CD4-positive, alpha-beta T cell (primary cell): ENCODE results near the gene CYP4V2. TPM values are rescaled to one million over a fixed set of nuclear protein-coding genes. Genes with fewer than 3 reads are reported as not detected.

ENCODE experiments used
- ATAC-seq: fragments of 200-7000 bp; cut with Tn5 transposase; one replicate; pipeline ENCODE4 v1.10.0; 2022; ENCODE audit warnings: mild to moderate bottlenecking; ENCODE audit not compliant: poor library complexity
- CTCF ChIA-PET: fragments of 350-600 bp; sonication (Branson Sonifier 250); formaldehyde crosslinking; loops from one replicate; lab custom pipeline; 2021; ENCODE audit warnings: antibody characterized with exemption, inconsistent platforms; lab: Charles Lee
- POLR2A ChIA-PET: fragments of 350-600 bp; sonication (Branson Sonifier 250); formaldehyde crosslinking; loops from one replicate; lab custom pipeline; 2021; ENCODE audit warnings: antibody characterized with exemption, inconsistent platforms; lab: Charles Lee
- DNase-seq, 14 experiments: peaks; one replicate each; pipeline ENCODE4 v3.0.0-alpha.2; 2013 to 2020; ENCODE audit warnings: mixed read lengths in 2 of 14
- H3K27ac ChIP-seq, 2 donors: one replicate each; pipeline versions ENCODE4 v1.5.1 to v1.7.0; 2013; ENCODE audit warnings: low read length in 2 of 2, low read depth in 1 of 2, mild to moderate bottlenecking in 1 of 2
- H3K27me3 ChIP-seq, 2 experiments: 1 replicate in 1 of 2; 2 replicates in 1 of 2; pipeline versions ENCODE4 v1.6.1 to v1.7.0; 2013; ENCODE audit warnings: low read length in 2 of 2, control low read depth in 1 of 2, mild to moderate bottlenecking in 1 of 2, moderate library complexity in 1 of 2; ENCODE audit not compliant: insufficient read depth in 2 of 2, control insufficient read depth in 1 of 2
- H3K36me3 ChIP-seq: one replicate; pipeline ENCODE4 v1.6.1; 2013; ENCODE audit warnings: low read length, control low read depth; ENCODE audit not compliant: insufficient read depth
- H3K4me1 ChIP-seq: one replicate; pipeline ENCODE4 v1.6.1; 2013; ENCODE audit warnings: low read length, control low read depth; ENCODE audit not compliant: insufficient read depth
- H3K4me3 ChIP-seq: one replicate; pipeline ENCODE4 v1.5.1; 2013; ENCODE audit warnings: mild to moderate bottlenecking, low read length, moderate library complexity
- H3K9me3 ChIP-seq, 2 experiments: 1 replicate in 1 of 2; 2 replicates in 1 of 2; pipeline versions ENCODE4 v1.6.1 to v1.7.0; 2013; ENCODE audit warnings: low read length in 2 of 2, mild to moderate bottlenecking in 2 of 2, control low read depth in 1 of 2, moderate library complexity in 1 of 2; ENCODE audit not compliant: control insufficient read depth in 1 of 2, insufficient read depth in 1 of 2
- H3K27ac Mint-ChIP-seq: one replicate; pipeline ENCODE4 v1.8.0; 2020; ENCODE audit warnings: mixed read lengths
- H3K27me3 Mint-ChIP-seq: one replicate; pipeline ENCODE4 v1.8.0; 2021; ENCODE audit warnings: mixed read lengths
- H3K36me3 Mint-ChIP-seq: one replicate; pipeline ENCODE4 v1.8.0; 2021; ENCODE audit warnings: low read depth, mixed read lengths
- H3K4me1 Mint-ChIP-seq: one replicate; pipeline ENCODE4 v1.8.0; 2021; ENCODE audit warnings: low read depth, mixed read lengths
- H3K4me3 Mint-ChIP-seq: one replicate; pipeline ENCODE4 v1.8.0; 2020; ENCODE audit warnings: mild to moderate bottlenecking, mixed read lengths
- H3K9me3 Mint-ChIP-seq: one replicate; pipeline ENCODE4 v1.8.0; 2020; ENCODE audit warnings: mixed read lengths
- CTCF ChIP-seq: fragments of 200-600 bp; IDR thresholded peaks from one replicate; pipeline ENCODE4 v1.8.0; 2022; ENCODE audit warnings: antibody characterized with exemption, mild to moderate bottlenecking
- intact Hi-C, 2 experiments: fragments of 100-400 bp; cut with DNase I in 1 of 2; cut with micrococcal nuclease in 1 of 2; formaldehyde crosslinking; loops; one replicate each; pipeline versions ENCODE4 v1.15.1 to v1.9.0; 2023 to 2025; cut with DNase I, micrococcal nuclease
- total RNA-seq, 174 experiments: library from RNA in 2 of 174; stranded (reverse) in 2 of 174; gene quantifications; one replicate each; pipeline ENCODE4 v1.2.3 and lab custom pipeline; 2021 to 2026

The CYP4V2 gene
- total RNA-seq, 2 experiments from 2014 or later, result 12.7 to 12.8 TPM

GRCh38 chr4:186190581-186191199 is 677 bp upstream of the CYP4V2 start:
- ChIA-PET CTCF (interaction anchor here (1.0 to 6.4 kb wide), 2 partner anchors 11 to 13 kb away, joined by 3 to 32 read pairs; no protein-coding TSS in a partner anchor), POLR2A (interaction anchor here (0.7 to 4.9 kb wide), 12 partner anchors 11 to 1653 kb away, joined by 3 to 35 read pairs (median 8); partner anchors contain the start of genes ANKRD37, FAM149A, LRP2BP and TLR3)
- Histone ChIP-seq H3K9me3 (no peaks in the 10 kb centered on the region), H3K4me1 (peaks cover 24% of the 10 kb centered on the region), H3K36me3 (peaks cover 3% of the 10 kb centered on the region), H3K4me3 (peak overlapping the region; percentile 86), H3K27me3 (no peaks in the 10 kb centered on the region), H3K27ac (peak overlapping the region; percentile 83 to 88)
- TF ChIP-seq CTCF, result no peak
- Mint-ChIP-seq H3K4me3 (peak overlapping the region; percentile 96), H3K27ac (peak overlapping the region; percentile 97), H3K36me3 (peaks cover 45% of the 10 kb centered on the region), H3K27me3 (no peaks in the 10 kb centered on the region), H3K4me1 (peaks cover 55% of the 10 kb centered on the region), H3K9me3 (no peaks in the 10 kb centered on the region)
- intact Hi-C loops, result loop anchor here in 1 of 2 experiments (5.0 to 10.0 kb wide), 4 partner anchors 716 to 1653 kb away; partner anchors contain the start of genes ANKRD37, CCDC110, CFAP97 and LRP2BP
- DNase-seq (peak; percentile 26 to 80 (median 48)), ATAC-seq (peak; percentile 48)

DNA sequence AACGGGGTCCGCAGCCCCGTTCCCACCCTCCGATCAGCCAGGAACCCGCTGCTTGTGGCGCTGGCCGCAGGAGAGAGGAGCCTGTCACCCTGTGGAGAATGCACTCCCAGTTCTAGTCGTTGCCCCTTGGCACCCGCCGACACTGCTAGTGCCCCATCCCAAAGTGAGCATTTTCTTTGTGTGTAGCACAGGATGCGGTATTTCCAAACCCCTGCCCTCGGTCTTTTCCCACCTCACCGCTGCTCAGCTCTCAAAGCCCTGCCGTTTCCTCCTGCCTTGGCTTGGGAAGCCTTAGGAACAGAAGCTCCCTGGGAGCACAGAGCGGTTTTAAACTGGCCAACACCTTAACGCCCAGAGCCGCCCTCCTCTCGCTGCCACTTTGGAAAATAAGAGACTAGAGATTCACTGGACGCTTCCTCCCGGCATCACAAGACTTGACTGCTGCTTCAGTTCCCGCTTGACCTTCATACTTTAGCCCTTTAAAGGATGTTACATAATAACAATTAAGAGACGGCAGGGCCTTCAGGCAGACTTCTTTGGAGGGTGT is 772 bp downstream of the CYP4V2 start:
- Histone ChIP-seq H3K36me3 (peaks cover 6% of the 10 kb centered on the region), H3K27ac (peak overlapping the region; percentile 67 to 83), H3K4me1 (peaks cover 24% of the 10 kb centered on the region), H3K4me3 (peak overlapping the region; percentile 86), H3K9me3 (no peaks in the 10 kb centered on the region), H3K27me3 (no peaks in the 10 kb centered on the region)
- peak overlapping the region; percentile 96 for H3K4me3 Mint-ChIP-seq
- H3K4me1 Mint-ChIP-seq, result peaks cover 67% of the 10 kb centered on the region
- DNase-seq (peak in 7 of 14 experiments; percentile 4 to 61 (median 20)), ATAC-seq (peak; percentile 12)
- TF ChIP-seq CTCF, result no peak
- H3K27me3 Mint-ChIP-seq, result no peaks in the 10 kb centered on the region
- H3K27ac Mint-ChIP-seq, result peak overlapping the region; percentile 97
- intact Hi-C loops, result loop anchor here in 1 of 2 experiments (5.0 to 10.0 kb wide), 4 partner anchors 717 to 1655 kb away; partner anchors contain the start of genes ANKRD37, CCDC110, CFAP97 and LRP2BP
- POLR2A ChIA-PET, result interaction anchor here (0.7 to 4.9 kb wide), 9 partner anchors 10 to 1440 kb away, joined by 3 to 35 read pairs (median 11); partner anchors contain the start of genes ANKRD37, FAM149A, LRP2BP and TLR3
- no peaks in the 10 kb centered on the region for H3K9me3 Mint-ChIP-seq
- peaks cover 60% of the 10 kb centered on the region for H3K36me3 Mint-ChIP-seq
- CTCF ChIA-PET, result interaction anchor here (6.4 kb wide), 1 partner anchor 10 kb away, joined by 32 read pairs; no protein-coding TSS in a partner anchor

DNA sequence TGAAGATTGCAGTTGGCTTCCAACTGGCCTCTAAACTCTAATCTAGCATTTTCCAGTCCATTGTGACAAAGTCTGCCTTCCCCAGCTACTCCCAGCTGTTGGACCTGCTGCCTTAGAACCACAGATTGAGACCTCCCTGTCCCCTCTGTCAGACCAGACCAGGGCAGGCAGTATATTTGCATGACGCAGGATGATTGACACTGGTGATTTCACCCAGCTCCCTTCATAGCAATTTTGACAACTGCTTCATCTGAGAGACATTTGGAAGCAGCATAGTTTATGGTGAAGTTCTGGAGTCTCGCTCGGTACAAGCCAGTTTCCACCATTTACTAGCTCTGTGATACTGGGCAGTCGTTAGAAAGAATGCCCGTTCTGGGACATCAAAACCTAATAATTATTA is 2.5 kb downstream of the CYP4V2 start:
- Mint-ChIP-seq H3K36me3 (peaks cover 61% of the 10 kb centered on the region), H3K27me3 (no peaks in the 10 kb centered on the region), H3K9me3 (no peaks in the 10 kb centered on the region), H3K4me1 (peaks cover 65% of the 10 kb centered on the region), H3K27ac (peak overlapping the region; percentile 97), H3K4me3 (peak overlapping the region; percentile 96)
- intact Hi-C loops, result loop anchor here in 1 of 2 experiments (5.0 to 10.0 kb wide), 4 partner anchors 719 to 1657 kb away; partner anchors contain the start of genes ANKRD37, CCDC110, CFAP97 and LRP2BP
- no peaks in the 10 kb centered on the region for H3K27me3 ChIP-seq
- TF ChIP-seq CTCF, result no peak
- no peak overlapping the region for H3K4me3 ChIP-seq
- ATAC-seq (no peak), DNase-seq (no peak)
- no peak overlapping the region for H3K27ac ChIP-seq
- ChIA-PET POLR2A (interaction anchor here (0.7 to 4.9 kb wide), 3 partner anchors 11 to 601 kb away, joined by 3 to 35 read pairs (median 3); partner anchors contain the start of gene TLR3), CTCF (interaction anchor here (6.4 kb wide), 1 partner anchor 8 kb away, joined by 32 read pairs; no protein-coding TSS in a partner anchor)
- peaks cover 24% of the 10 kb centered on the region for H3K4me1 ChIP-seq
- H3K9me3 ChIP-seq, result no peaks in the 10 kb centered on the region
- H3K36me3 ChIP-seq, result peaks cover 11% of the 10 kb centered on the region
